Inflammatory macrophage (primary cell): ENCODE data around the gene PERP.

Experiments
- DNase-seq, 2 donors: peaks; one replicate each; pipeline ENCODE4 v3.0.0-alpha.2; 2020 to 2022

PERP gene

DNA sequence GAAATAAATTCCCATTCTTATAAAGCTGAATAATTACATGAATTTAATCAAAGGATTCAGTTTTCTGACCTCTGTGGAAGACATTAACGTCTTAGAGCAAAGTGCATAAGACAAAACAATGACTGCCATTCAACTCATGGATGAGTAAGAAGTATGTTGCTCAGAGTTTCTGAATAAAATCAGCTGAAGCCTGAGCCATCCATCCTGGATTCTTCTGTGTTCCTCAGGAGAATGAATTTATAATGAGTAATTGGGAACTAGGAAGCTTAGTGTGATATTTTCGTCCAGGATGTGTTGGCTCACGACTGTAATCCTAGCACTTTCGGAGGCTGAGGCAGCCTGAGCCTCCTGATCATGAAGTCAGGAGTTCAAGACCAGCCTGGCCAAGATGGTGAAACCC lies 62.8 kb downstream of the PERP start:
- no peak for DNase-seq
